Mucosa of descending colon (tissue), 3 donors: Measurements from ENCODE around the gene THAP9. TPM values are rescaled to one million over a fixed set of nuclear protein-coding genes. Genes with fewer than 3 reads are reported as not detected.

ENCODE experiments used
- ATAC-seq: fragments of 200-7000 bp; cut with Tn5 transposase; one replicate; pipeline ENCODE4 v1.9.1; 2020; ENCODE audit warnings: mild to moderate bottlenecking, moderate library complexity
- DNase-seq, 3 donors: peaks; one replicate each; pipeline ENCODE4 v3.0.0-alpha.2; 2020
- H3K36me3 ChIP-seq: fragments of 200-600 bp; one replicate; pipeline ENCODE4 v1.8.0; 2021; ENCODE audit warnings: low read depth, mild to moderate bottlenecking
- H3K4me1 ChIP-seq: fragments of 200-600 bp; one replicate; pipeline ENCODE4 v1.8.0; 2021; ENCODE audit warnings: low read depth, mild to moderate bottlenecking
- H3K4me3 ChIP-seq: fragments of 200-600 bp; one replicate; pipeline ENCODE4 v1.8.0; 2021; ENCODE audit warnings: mild to moderate bottlenecking
- H3K9me3 ChIP-seq: fragments of 200-600 bp; one replicate; pipeline ENCODE4 v1.8.0; 2021; ENCODE audit warnings: mild to moderate bottlenecking
- CTCF ChIP-seq: fragments of 200-600 bp; IDR thresholded peaks from one replicate; pipeline ENCODE4 v1.8.0; 2022; ENCODE audit warnings: antibody characterized with exemption, mild to moderate bottlenecking
- intact Hi-C, 2 donors: fragments of 100-400 bp; cut with DNase I in 1 of 2; cut with micrococcal nuclease in 1 of 2; formaldehyde crosslinking; loops; one replicate each; pipeline versions ENCODE4 v1.11.0 to v1.11.1; 2022; cut with DNase I, micrococcal nuclease
- total RNA-seq, 3 donors: library from RNA; stranded (reverse); fragmentation: NEBNext Ultra II Directional in 2 of 3; extraction: Animal tissue kit (Norgen Biotek cat#: 25700) in 2 of 3; gene quantifications; one replicate each; pipeline versions ENCODE4 v1.2.1 to v1.2.4, GENCODE V29; 2021 to 2023
- donor health status: DM: no; HTN: no; CAD: no; lungs with moderate emphysema.
- donor health status: DM: no; HTN: no; CAD: no.
- donor health status: DM: no; HTN: yes; CAD: no.

THAP9 gene
- total RNA-seq, 3 donors from 2014 or later, result 2.9 to 5.1 (median 5.0) TPM

- peak; percentile 73 for ATAC-seq
- Histone ChIP-seq H3K4me1 (peaks cover 32% of the 10 kb centered on the region), H3K9me3 (no peaks in the 10 kb centered on the region), H3K36me3 (no peaks in the 10 kb centered on the region), H3K4me3 (no peak overlapping the region)
- no peak for DNase-seq
- intact Hi-C loops, result no loop called here
- TF ChIP-seq CTCF, result no peak
These were observed 15.1 kb upstream of the THAP9 start for GRCh38 chr4:82885410-82885809.

- no peak for DNase-seq
- Histone ChIP-seq H3K9me3 (no peaks in the 10 kb centered on the region), H3K4me3 (no peak overlapping the region), H3K36me3 (peaks cover 4% of the 10 kb centered on the region), H3K4me1 (peaks cover 33% of the 10 kb centered on the region)
- no peak for TF ChIP-seq CTCF
- ATAC-seq, result no peak
- intact Hi-C loops, result no loop called here
These were observed 14.2 kb upstream of the THAP9 start for GRCh38 chr4:82886147-82886942.

- peaks cover 42% of the 10 kb centered on the region for H3K4me1 ChIP-seq
- TF ChIP-seq CTCF, result no peak
These were observed 11.2 kb upstream of the THAP9 start for GRCh38 chr4:82889287-82889686.

GRCh38 chr4:82890528-82890900 lies 10.0 kb upstream of the THAP9 start:
- intact Hi-C loops, result loop anchor here in 1 of 2 donors (10.0 kb wide), 1 partner anchor 394 kb away; the partner anchor contains the start of gene COQ2
- H3K9me3 ChIP-seq, result no peaks in the 10 kb centered on the region
- DNase-seq, result no peak
- peaks cover 4% of the 10 kb centered on the region for H3K36me3 ChIP-seq
- TF ChIP-seq CTCF, result no peak
- peak overlapping the region; percentile 74 for H3K4me3 ChIP-seq
- peak; percentile 11 for ATAC-seq
- H3K4me1 ChIP-seq, result peaks cover 31% of the 10 kb centered on the region

More at GRCh38 chr4:82889287-82889686, 11.2 kb upstream of the THAP9 start:
- intact Hi-C loops, result no loop called here
- no peaks in the 10 kb centered on the region for H3K9me3 ChIP-seq
- no peak overlapping the region for H3K4me3 ChIP-seq
- ATAC-seq (no peak), DNase-seq (no peak)
- H3K36me3 ChIP-seq, result peaks cover 4% of the 10 kb centered on the region

GRCh38 chr4:82890901-82891706 lies 9.4 kb upstream of the THAP9 start, which contains the start of gene SEC31A:
SEC31A (minus strand) TSS chr4:82891153; CDS start chr4:82881936, 9,217 bp downstream.
- ATAC-seq, result peak; percentile 98
- TF ChIP-seq CTCF, result no peak
- peaks cover 4% of the 10 kb centered on the region for H3K36me3 ChIP-seq
- no peaks in the 10 kb centered on the region for H3K9me3 ChIP-seq
- peak within 1 kb of the TSS; percentile 74 for H3K4me3 ChIP-seq
- peaks cover 25% of the 10 kb centered on the region for H3K4me1 ChIP-seq
- peak; percentile 98 to 99 (median 98) for DNase-seq
- intact Hi-C loops, result loop anchor here in 1 of 2 donors (1.0 to 10.0 kb wide), 2 partner anchors 9 to 394 kb away; partner anchors contain the start of genes COQ2 and THAP9
